Heart left ventricle (tissue), 13 donors: ENCODE data around the gene FAM53B.

ENCODE experiments used
- CTCF ChIP-seq, 12 donors: fragments of 200-600 bp; sonication (generic) in 4 of 12; IDR thresholded peaks; one replicate each; pipeline versions ENCODE4 v1.5.0 to v1.8.0; 2018 to 2022; ENCODE audit warnings: antibody characterized with exemption in 12 of 12, mild to moderate bottlenecking in 5 of 12
- POLR2A ChIP-seq, 2 donors: fragments of 450-650 bp; IDR thresholded peaks; one replicate each; pipeline ENCODE4 v1.6.1; 2017; ENCODE audit warnings: antibody characterized with exemption in 2 of 2, mild to moderate bottlenecking in 2 of 2, moderate library complexity in 2 of 2
- donor health status: ischemic (EF 13 %, LVEDD 7.1; RV severe dilation, severe dysfunction).
- donor health status: DM: no; HTN: yes; CAD: no.
- donor health status: DM: no; HTN: no; CAD: no.
- donor health status: ischemic (EF 25% LVEDD 6.9; RV normal size, moderate dysfunction).
- donor health status: ischemic (EF 25% LVEDD 5.7; RV mildly dilated, moderate dysfunction).
- donor health status: ischemic (EF 35%, LVEDD 5.7; RV mildly dilated, moderate dysfunction).
- donor health status: nonischemic (EF 11% LVEDD 7.7; RV severe dilation, severe dysfunction).
- donor health status: DM: yes; HTN: yes; CAD: no.
- donor health status: PGD.
- donor health status: ischemic (EF 29% LVEDD 5.4; RV normal size, mild dysfunction).
- donor health status: nonischemic (EF 23%, LVEDD 6.1; RV moderate dilation, normal function).

GRCh38 chr10:124716369-124716768, 27.8 kb downstream of the FAM53B start:
- no peak for TF ChIP-seq CTCF (IDR thresholded peaks at IDR 0.05)
- TF ChIP-seq POLR2A (IDR thresholded peaks at IDR 0.05), result no peak
